Measurements from ENCODE around the gene SPDYE2.
"Not testable (repeated sequence)": the region's sequence is repeated elsewhere in the genome, so short reads cannot be mapped to it uniquely, and the experiment has no call there.

The SPDYE2 gene

GRCh38 chr7:102604431-102605145 lies 53.6 kb downstream of the SPDYE2 start:
- not testable (repeated sequence) for DNase-seq

GRCh38 chr7:102606848-102607247 lies 55.8 kb downstream of the SPDYE2 start:
- not testable (repeated sequence) for DNase-seq

GRCh38 chr7:102609734-102610133 lies 58.7 kb downstream of the SPDYE2 start:
- not testable (repeated sequence) for DNase-seq

- not testable (repeated sequence) for DNase-seq
Observed at GRCh38 chr7:102610441-102610840, 59.4 kb downstream of the SPDYE2 start.

- not testable (repeated sequence) for DNase-seq
Observed at GRCh38 chr7:102611013-102611674, 60.1 kb downstream of the SPDYE2 start.

GRCh38 chr7:102611675-102612325 lies 60.8 kb downstream of the SPDYE2 start:
- DNase-seq = not testable (repeated sequence)

Data from bone marrow (tissue), 2 donors.